Right cardiac atrium (tissue), 5 donors: ENCODE measurements around the gene FAU. TPM values are rescaled to one million over a fixed set of nuclear protein-coding genes. Genes with fewer than 3 reads are reported as not detected.
A peak's percentile ranks its signal among the peaks of the same experiment; 100 is the strongest.
"Not testable (repeated sequence)": the region's sequence is repeated elsewhere in the genome, so short reads cannot be mapped to it uniquely, and the experiment has no call there.

Source experiments
- ATAC-seq, 2 donors: fragments of 200-7000 bp; cut with Tn5 transposase; one replicate each; pipeline versions ENCODE4 v1.8.0 to v1.9.1; 2020; ENCODE audit warnings: moderate library complexity in 2 of 2, mild to moderate bottlenecking in 1 of 2
- DNase-seq, 3 donors: peaks; one replicate each; pipeline ENCODE4 v3.0.0-alpha.2; 2020
- H3K27ac ChIP-seq: one replicate; pipeline ENCODE4 v1.5.1; 2013; ENCODE audit warnings: mild to moderate bottlenecking, low read length, control low read depth, moderate library complexity
- H3K27me3 ChIP-seq: one replicate; pipeline ENCODE4 v1.6.1; 2013; ENCODE audit not compliant: control insufficient read depth, insufficient read depth
- H3K4me1 ChIP-seq: one replicate; pipeline ENCODE4 v1.6.1; 2013; ENCODE audit warnings: low read length; ENCODE audit not compliant: control insufficient read depth, insufficient read depth
- H3K4me3 ChIP-seq: one replicate; pipeline ENCODE4 v1.5.1; 2013; ENCODE audit warnings: low read length, control low read depth
- H3K9me3 ChIP-seq: one replicate; pipeline ENCODE4 v1.6.1; 2013; ENCODE audit warnings: low read length; ENCODE audit not compliant: control insufficient read depth
- WGBS: extraction: QIAGEN DNeasy Blood & Tissue Kit; methylation state at CpG from one replicate; pipeline ENCODE4 v1.1.7; 2013; 5-methylcytosine and 5-hydroxymethylcytosine counted together
- intact Hi-C, 4 donors: fragments of 100-400 bp; cut with DNase I; formaldehyde crosslinking; loops; one replicate each; pipeline versions ENCODE4 v1.11.0 to v1.14.0; 2022 to 2023
- polyA plus RNA-seq: library from polyadenylated mRNA; stranded (reverse); fragments of 200-250 nt; gene quantifications from one replicate; pipeline ENCODE4 v1.2.3, GENCODE V29; 2013
- total RNA-seq, 4 donors: library from RNA; stranded (reverse); fragmentation: NEBNext Ultra II Directional; extraction: Animal tissue kit (Norgen Biotek cat#: 25700); gene quantifications; one replicate each; pipeline ENCODE4 v1.2.1, GENCODE V29; 2021
- donor health status: healthy with polysubstance abuse.
- donor health status: DM: no; HTN: yes; CAD: no.
- donor health status: DM: no; HTN: no; CAD: no.
- donor health status: DM: no; HTN: yes; CAD: no; lungs with severe emphysema.
- donor health status: DM: yes; HTN: yes; CAD: no.

Gene FAU
- total and polyA plus RNA-seq, 5 donors, result 658 to 797 (median 718) TPM

DNA sequence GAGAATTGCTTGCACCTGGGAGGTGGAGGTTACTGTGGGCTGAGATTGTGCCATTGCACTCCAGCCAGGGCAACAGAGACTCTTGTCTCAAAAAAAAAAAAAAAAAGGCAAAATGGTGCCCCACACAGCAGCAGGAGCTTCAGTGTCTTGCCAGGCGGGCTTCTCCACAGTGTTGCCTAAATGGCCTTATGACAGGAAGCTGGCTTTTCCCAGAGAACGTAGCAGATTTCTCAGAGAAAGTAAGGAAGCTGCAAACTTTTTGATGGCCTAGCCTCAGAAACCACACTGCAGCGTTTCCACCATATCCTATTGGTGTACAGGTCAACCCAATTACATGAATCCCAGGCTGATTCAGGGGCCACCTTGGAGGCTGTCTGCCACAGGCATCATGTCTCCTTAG, 35.4 kb upstream of the FAU start:
- DNase-seq (no peak), ATAC-seq (no peak)
- no peak overlapping the region for H3K27ac ChIP-seq
- H3K4me3 ChIP-seq, result no peak overlapping the region
- WGBS, result 63% methylated on average over 3 of the region's 3 CpGs
- H3K9me3 ChIP-seq, result no peaks in the 10 kb centered on the region
- H3K27me3 ChIP-seq, result no peaks in the 10 kb centered on the region
- H3K4me1 ChIP-seq, result no peaks in the 10 kb centered on the region
- intact Hi-C loops, result no loop called here

- Histone ChIP-seq H3K4me3 (no peak overlapping the region), H3K4me1 (no peaks in the 10 kb centered on the region), H3K9me3 (no peaks in the 10 kb centered on the region), H3K27ac (no peak overlapping the region), H3K27me3 (no peaks in the 10 kb centered on the region)
- 88% methylated on average over 3 of the region's 3 CpGs for WGBS
- DNase-seq, result no peak
- intact Hi-C loops, result no loop called here
- no peak for ATAC-seq
These were observed 35.0 kb upstream of the FAU start for GRCh38 chr11:65156926-65157325.

- DNase-seq, result no peak
- intact Hi-C loops, result no loop called here
- Histone ChIP-seq H3K27me3 (no peaks in the 10 kb centered on the region), H3K9me3 (no peaks in the 10 kb centered on the region), H3K4me1 (no peaks in the 10 kb centered on the region), H3K4me3 (no peak overlapping the region), H3K27ac (no peak overlapping the region)
- WGBS, result 96% methylated on average over 3 of the region's 3 CpGs
- no peak for ATAC-seq
These were observed 34.3 kb upstream of the FAU start for GRCh38 chr11:65156256-65156655.

- peaks cover 3% of the 10 kb centered on the region for H3K4me1 ChIP-seq
- intact Hi-C loops, result no loop called here
- no peak for ATAC-seq
- H3K27me3 ChIP-seq, result no peaks in the 10 kb centered on the region
- no peak overlapping the region for H3K4me3 ChIP-seq
- no peak for DNase-seq
- no peak overlapping the region for H3K27ac ChIP-seq
- WGBS, result 74% methylated on average over 2 of the region's 2 CpGs
- no peaks in the 10 kb centered on the region for H3K9me3 ChIP-seq
These were observed 30.2 kb upstream of the FAU start for GRCh38 chr11:65152122-65152521.

DNA sequence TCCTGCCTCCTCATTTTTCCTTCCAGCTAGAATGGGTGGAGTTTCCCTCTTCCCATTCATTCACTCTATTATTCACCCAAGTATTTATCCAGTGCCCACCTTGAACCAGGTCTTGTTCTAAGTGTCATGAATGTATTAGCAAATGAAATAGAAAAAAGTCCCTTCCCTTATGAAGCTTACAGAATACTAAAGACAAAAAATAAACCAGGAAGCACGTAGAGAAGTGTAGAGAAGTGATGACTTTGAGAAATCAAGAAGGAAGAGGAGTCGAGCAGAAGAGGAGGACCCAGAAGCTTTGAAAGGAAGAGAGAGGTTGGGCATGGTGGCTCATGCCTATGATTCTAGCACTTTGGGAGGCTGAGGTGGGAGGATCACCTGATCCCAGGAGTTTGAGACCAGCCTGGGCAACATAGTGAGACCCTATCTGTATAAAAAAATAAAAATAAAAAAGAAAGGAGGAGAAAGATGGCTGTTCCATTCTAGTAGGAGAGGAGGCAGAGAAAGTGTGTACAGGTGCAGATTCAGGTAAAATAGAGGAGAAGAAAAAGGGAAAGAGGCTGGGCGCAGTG, 29.5 kb upstream of the FAU start:
- intact Hi-C loops, result no loop called here
- Histone ChIP-seq H3K4me3 (no peak overlapping the region), H3K27me3 (no peaks in the 10 kb centered on the region), H3K9me3 (no peaks in the 10 kb centered on the region), H3K27ac (peak overlapping the region; percentile 73), H3K4me1 (peaks cover 3% of the 10 kb centered on the region)
- whole genome bisulfite sequencing, result 68% methylated on average over 3 of the region's 3 CpGs
- ATAC-seq, result no peak
- no peak for DNase-seq

DNA sequence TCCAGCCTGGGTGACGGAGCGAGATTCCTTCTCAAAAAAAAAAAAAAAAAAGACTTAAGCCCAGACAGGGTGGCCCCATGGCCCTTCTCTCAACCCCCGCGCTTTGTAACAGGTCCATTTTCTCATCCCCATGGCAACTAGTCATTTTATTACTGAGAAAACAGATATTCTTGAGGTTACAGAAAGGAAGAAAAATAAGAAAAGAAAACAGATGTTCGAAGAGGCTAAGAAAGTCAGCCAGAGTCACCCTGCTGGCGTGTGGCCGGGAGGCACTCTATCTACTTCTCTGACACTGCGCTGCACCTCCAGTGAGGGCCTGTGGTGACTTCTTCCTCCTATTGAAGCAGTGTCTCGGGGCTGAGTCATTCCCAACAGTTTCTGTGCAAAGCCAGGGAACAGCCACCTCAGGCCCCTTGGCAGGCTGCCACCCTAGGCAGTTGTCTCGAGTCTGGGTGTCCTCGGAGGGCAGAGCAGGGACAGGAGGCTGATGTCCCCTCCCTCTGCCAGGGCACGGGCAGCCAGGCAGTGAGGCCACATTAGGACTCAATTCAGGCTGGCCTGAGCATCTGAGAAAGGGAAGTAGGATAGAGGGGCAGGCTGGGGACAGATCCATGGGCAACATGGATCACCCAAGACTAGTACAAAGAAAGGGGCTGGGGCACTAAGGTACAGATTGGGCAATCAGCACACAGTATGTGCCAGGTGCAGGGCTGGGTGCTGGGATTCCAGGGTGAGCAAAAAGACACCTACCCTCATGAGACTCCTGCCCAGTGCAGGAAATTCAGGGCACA, 28.8 kb upstream of the FAU start:
- 18% methylated on average over 12 of the region's 12 CpGs for WGBS
- DNase-seq (peak; percentile 86 to 94 (median 91)), ATAC-seq (peak; percentile 92 to 94)
- H3K9me3 ChIP-seq, result no peaks in the 10 kb centered on the region
- intact Hi-C loops, result no loop called here
- H3K4me3 ChIP-seq, result no peak overlapping the region
- peak overlapping the region; percentile 73 for H3K27ac ChIP-seq
- peaks cover 3% of the 10 kb centered on the region for H3K4me1 ChIP-seq
- no peaks in the 10 kb centered on the region for H3K27me3 ChIP-seq

DNA sequence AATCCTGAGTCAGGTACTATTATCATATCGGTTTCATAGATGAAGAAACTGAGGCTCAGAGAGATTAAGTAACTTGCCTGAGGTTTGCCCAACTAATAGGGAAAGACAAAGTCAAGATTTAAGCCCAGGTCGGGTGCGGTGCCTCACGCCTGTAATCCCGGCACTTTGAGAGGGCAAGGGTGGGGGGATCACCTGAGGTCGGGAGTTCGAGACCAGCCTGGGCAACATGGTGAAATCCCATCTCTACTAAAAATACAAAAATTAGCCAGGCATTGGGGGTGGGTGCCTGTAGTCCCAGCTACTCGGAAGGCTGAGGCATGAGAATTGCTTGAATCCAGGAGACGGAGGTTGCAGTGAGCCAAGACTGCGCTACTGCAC, 28.2 kb upstream of the FAU start:
- intact Hi-C loops, DNase-seq, H3K9me3 ChIP-seq, H3K27me3 ChIP-seq, H3K4me3 ChIP-seq, H3K4me1 ChIP-seq, ATAC-seq: not testable (repeated sequence)
- peak overlapping the region; percentile 73 for H3K27ac ChIP-seq
- 70% methylated on average over 10 of the region's 10 CpGs for WGBS

DNA sequence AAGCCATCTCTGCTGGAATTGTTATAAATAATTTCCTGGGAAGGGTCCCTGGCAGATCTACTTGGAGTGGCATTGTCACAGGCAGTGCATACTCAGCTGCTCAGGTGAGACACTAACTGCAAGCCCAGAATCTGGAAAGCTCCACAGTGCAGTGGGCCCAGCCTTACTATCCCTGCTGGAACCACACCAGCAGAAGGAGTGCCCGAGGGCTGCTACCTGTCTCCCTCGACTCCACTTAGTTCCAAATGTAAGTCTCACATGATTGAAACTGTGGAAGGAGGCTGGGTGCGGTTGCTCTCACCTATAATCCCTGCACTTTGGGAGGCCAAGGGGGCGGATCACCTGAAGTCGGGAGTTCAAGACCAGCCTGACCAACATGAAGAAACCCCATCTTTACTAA, 26.7 kb upstream of the FAU start:
- H3K4me3 ChIP-seq, result no peak overlapping the region
- 87% methylated on average over 5 of the region's 5 CpGs for WGBS

DNA sequence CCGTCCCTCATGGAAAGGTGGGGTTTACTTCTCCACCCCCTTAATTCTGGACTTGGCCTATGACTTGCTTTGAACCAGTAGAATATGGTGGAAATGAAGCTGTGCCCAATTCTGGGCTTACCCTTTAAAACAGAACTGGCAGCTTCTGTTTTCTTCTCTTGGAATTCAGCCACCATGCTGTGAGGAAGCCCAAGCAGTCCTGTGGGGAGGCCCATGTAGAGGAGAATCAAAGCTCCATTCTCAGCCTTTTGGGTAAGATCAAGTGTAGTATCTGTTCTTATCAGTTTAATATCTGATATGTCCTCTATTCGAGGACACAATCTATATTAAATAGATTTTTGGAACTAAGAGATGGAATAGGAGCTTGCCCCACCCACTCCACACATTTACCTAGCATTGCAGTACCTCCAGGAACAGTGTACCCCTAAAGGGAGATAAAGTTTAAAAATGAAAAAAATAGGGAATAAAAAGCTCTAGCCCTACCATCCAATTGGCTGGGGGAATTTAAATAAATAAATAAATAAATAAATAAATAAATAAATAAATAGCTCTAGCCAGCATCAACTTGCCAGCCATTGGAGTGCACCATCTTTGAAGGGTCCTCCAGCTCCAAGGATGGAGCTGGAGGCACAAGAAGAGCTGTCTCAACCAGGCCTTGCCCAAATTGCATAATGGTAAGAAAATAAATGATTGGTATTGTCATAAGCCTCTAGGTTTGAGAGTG, 25.6 kb upstream of the FAU start:
- 76% methylated on average over 2 of the region's 2 CpGs for WGBS
- intact Hi-C loops, result no loop called here
- ATAC-seq, result no peak

More for the DNA sequence above, 26.7 kb upstream of the FAU start:
- no peak for ATAC-seq
- DNase-seq, result no peak
- H3K9me3 ChIP-seq, result no peaks in the 10 kb centered on the region
- H3K4me1 ChIP-seq, result peaks cover 3% of the 10 kb centered on the region
- intact Hi-C loops, result no loop called here
- no peaks in the 10 kb centered on the region for H3K27me3 ChIP-seq
- H3K27ac ChIP-seq, result no peak overlapping the region

GRCh38 chr11:65141896-65142494, 20.1 kb upstream of the FAU start:
- DNase-seq, result no peak
- intact Hi-C loops, result no loop called here
- no peaks in the 10 kb centered on the region for H3K9me3 ChIP-seq
- ATAC-seq, result no peak
- H3K4me3 ChIP-seq, result no peak overlapping the region
- 79% methylated on average over 7 of the region's 7 CpGs for WGBS
- no peaks in the 10 kb centered on the region for H3K27me3 ChIP-seq
- H3K27ac ChIP-seq, result no peak overlapping the region
- H3K4me1 ChIP-seq, result no peaks in the 10 kb centered on the region

More for the DNA sequence above, 25.6 kb upstream of the FAU start:
- Histone ChIP-seq H3K27ac (no peak overlapping the region), H3K4me1 (peaks cover 3% of the 10 kb centered on the region), H3K27me3 (no peaks in the 10 kb centered on the region), H3K4me3 (no peak overlapping the region), H3K9me3 (no peaks in the 10 kb centered on the region)
- DNase-seq, result no peak
